T1000 (cell line): Measurements from ENCODE around the gene STUB1.

Experiments used
- DNase-seq: peaks from one replicate; lab custom pipeline; 2025; ENCODE audit warnings: mixed read lengths; lab: John Stamatoyannopoulos, UW

The STUB1 gene

DNA sequence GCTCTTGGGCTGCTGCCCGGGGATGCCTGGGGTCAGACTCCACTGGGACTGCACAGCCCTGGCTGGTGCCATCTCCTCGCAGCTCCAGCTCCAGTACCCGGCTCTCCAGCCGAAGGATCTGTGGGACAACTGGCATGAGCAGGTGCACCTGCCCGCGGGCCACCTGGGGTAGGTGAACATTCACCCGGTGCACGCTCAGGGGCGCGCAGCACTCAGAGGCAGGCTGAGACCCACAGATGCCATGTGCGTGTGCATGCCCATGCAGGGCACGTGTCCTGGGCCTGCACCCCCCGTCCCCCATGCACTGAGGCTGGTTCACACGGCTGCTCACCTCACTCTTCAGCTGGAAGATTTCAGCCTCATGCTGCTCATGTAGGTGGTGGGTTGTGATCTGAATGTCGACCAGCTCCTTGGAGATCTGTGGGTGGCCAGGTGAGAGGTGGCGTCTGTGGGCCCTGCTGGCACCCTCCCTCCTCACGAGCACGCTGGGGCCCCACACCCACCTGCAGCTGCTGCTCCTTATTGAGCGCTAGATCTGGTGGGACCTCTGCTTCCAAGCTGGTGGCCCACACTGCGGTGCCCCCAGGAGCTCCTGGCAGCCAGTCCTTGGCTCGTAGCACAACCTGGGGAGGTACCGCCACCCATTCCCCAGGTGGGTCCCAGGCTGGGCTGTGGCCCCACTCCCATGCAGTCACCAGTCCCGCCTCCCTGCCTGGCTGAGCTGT is 45.4 kb downstream of the STUB1 start:
- DNase-seq = no peak

GRCh38 chr16:726188-726437 is 45.9 kb downstream of the STUB1 start:
- no peak for DNase-seq

DNA sequence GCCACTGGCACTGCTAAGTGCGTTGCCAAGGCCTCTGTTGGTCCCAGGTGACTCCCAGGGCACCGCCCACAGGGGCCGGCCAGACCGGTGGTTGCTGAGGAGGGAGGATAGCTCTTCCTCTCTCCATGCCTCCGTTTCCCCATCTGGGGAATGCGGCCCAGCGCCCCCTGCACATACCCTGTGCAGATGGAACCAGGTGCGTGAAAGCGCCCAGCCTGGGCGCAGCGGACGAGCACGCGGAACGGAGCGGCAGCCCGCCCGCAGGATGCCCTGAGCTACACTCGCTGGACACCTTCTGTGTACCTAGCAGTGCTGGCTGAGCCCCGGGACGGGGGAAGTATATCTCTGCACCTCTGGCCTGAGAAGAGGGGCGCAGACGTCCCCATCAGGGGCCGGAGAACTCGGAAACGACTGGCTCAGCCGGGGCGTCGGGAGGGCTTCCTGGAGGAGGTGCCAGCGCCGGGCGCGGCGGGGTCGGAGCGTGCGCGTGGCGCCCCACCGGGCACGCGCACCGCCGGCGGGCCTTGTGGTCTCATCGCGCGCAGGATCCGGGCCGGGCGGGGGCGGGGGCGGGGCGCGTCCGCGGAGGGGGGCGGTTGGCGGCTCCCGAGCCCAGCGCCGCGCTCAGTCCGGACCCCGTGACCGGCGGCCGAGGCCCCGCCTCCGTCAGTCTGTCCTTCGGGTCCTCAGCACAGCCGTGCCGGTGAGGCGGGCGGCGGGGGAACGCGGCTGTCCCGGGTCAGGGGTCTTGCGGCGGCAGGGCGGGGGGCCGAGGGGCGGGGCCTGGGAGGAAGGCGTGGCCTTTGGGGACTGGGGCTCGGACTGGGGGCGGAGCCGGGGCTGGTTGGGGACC is 46.5 kb downstream of the STUB1 start, which contains the start of the genes CCDC78 and HAGHL:
TSS of gene CCDC78 (minus strand) at position 6 of the 853 bp plus-strand sequence. CDS start 76 bp downstream, outside the sequence.
TSS of gene HAGHL (plus strand) at position 669 of the 853 bp plus-strand sequence. CDS start 404 bp downstream, outside the sequence.
- DNase-seq = peak; percentile 55

- no peak for DNase-seq
These were observed 47.2 kb downstream of the STUB1 start for GRCh38 chr16:727291-727977.

GRCh38 chr16:728131-728889 is 48.1 kb downstream of the STUB1 start:
- peak; percentile 72 for DNase-seq

GRCh38 chr16:728890-729744 is 48.9 kb downstream of the STUB1 start:
- no peak for DNase-seq

DNA sequence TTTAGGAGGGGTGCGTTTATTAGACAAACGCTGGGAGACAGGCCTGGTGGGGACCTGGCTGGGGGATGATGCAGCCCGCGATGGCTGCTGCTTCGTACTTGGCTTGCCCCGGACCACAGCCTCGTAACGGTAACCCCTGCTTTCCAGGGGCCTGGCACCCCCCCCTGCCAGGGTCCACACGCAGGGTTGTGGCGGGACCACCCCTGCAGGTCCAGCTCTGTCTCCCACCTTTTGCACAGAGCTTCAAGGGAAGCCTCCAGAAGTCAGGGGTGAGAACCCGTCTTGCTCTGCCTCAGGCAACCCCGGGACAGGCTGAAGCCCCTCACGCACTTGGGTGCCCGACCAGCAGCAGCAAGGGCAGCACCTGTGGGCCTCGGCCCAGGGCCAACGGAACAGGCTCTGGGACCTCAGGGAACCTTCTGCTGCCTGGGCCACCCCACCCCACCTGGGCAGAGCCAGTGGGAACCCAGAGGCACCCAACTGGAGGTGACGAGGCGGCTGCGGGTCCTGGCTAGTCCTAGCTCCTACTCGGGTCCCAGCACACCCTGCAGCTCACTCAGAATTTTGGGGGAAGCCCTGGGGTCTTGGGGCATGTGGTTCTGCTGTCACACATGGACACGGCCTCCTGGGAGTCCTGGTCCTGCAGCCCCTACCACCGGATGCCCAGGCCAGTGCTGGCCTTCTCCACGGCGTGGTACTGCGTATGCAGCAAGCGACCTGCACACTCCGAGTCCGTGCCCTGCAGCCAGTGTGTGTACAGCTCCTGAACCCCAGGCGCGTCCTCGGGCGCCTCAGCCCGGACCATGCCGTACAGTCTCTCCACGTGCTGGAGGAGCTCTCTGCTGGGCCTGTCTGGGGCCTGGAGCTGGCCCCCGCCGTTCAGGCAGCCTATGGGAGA is 49.8 kb downstream of the STUB1 start:
- no peak for DNase-seq

DNA sequence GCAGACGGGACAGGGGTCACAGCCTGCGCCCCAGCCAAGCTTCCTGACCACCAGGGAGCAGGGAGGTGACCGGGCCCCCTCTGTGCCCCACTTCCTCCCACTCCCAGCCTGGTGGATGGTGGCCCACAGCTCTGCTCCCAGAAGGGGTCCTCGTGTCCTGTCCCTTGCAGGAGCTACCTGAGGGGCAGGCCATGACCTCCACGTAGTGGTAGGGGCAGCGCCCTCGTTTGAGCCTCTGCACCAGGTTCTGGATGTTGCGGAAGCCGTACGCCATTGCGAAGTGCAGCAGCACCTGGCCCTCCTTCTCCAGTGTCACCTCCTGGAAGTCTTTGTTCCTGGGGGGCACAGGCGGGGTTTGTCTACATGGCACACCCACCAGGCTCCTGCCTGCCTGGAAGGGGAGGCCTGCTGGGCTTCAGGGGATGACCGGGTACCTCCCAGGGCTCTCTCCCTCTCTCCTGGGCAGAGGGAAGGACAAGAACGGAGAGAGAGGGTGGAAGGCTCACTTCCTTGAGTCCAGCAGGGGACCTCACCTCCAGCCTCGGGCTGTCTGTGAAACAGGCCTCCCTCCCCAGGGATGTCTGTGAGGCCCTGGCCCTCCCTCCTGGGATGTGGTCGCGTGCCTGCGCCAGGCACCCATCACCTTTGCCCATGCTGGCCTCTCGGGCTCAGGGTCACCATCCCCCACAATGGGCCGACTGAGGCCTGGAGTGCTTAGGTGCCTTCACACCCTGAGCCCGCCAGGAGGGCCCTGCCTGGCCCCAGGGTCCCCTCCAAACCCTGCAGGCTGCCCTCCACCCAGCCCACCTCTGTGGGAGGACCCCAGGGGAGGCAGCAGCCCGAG is 50.7 kb downstream of the STUB1 start:
- no peak for DNase-seq

DNA sequence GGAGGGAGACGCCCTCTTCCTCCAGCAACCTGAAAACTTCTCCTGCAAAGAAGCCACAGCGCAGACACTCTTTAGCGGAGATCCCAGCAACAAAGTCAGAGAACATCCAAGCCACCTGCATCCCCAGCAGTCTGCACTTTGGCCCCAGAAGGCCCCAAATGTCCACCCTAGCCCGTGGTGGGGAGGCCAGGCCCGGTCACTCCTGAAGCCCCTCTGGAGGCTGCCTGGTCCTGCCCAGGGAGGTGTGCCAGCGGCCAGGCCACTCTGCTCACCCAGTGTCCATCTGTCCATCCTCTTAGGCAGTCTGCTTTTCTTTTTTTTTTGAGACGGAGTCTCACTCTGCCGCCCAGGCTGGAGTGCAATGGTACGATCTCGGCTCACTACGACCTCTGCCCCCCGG is 52.1 kb downstream of the STUB1 start:
- DNase-seq = no peak
